HL-60/S4 treated with phorbol 12-myristate 13-acetate at 8.2 ng/mL for 4 days and 3 days (cell line): Measurements from ENCODE around the gene APBB2.

Source experiments
- in situ Hi-C: fragments of 300-500 bp; cut with MboI; formaldehyde crosslinking; loops from 2 replicates; pipeline ENCODE4 v1.15.0; 2022; ENCODE audit warnings: low sequenced_read_pairs

APBB2 gene

GRCh38 chr4:41196633-41197332 lies 17.6 kb downstream of the APBB2 start:
- in situ Hi-C loops, result no loop called here

GRCh38 chr4:41192136-41192535 lies 22.2 kb downstream of the APBB2 start:
- in situ Hi-C loops, result no loop called here

- in situ Hi-C loops, result no loop called here
Observed at GRCh38 chr4:41189666-41190065, 24.7 kb downstream of the APBB2 start.

DNA sequence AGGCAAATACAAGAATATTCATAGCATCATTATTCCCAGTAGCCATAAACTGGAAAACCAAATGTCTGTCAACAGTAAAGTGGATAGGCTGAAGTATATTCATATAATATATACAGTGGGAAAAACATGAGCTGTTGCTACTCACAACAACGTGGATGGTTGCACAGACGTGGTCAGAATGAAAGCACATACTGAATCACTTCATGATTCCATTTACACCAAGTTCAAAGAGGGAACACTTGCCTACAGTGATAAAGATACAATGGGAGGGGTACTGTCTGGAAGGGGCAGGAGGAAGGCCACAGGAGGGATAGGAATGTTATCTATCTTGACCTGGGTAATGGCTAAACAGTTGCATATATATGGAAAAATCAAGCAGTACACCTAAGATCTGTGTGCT lies 25.3 kb downstream of the APBB2 start:
- in situ Hi-C loops, result no loop called here

DNA sequence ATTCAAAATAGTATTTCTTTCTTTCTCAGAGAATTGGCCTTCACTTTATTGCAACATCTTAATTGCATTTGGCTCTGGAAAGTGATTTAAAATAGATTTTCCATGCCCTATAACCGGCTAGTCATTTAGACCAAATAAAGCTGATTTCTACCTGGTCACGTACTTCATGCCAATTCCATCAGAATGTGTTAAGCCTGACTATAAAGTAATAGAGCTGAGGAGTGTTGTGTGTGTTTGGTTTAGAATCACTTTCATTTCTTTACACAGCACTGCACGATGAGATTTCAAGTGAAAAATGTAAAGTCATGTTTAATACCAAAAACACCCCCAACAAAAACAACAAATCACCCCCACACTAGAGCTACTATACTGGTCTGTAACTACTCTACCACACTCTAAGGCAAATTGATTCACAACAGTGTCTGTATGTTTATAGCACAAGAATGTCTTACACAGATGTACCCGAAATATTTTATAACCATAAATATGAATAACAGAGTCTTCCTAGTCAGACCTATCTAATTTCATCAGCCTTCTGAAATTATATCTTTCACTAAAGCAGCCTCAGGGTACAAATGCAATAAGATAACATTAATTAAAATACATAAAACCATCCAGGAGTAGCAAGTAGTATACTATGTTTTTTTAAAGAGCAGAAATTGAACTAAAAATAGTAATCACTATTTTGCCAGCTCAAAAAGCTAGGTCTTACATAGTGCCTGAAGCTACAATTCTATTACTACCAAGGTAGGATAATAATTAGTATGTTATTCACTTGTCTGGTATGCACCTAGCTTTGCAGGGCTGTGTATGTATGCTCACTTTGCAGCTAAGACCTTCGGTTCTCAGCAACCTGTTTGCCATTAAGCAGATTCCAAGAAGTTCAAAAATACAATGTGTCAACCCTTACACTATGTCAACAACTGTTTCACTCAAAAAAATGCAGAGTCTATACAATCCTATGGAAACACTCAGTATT lies 28.4 kb downstream of the APBB2 start:
- in situ Hi-C loops, result no loop called here

DNA sequence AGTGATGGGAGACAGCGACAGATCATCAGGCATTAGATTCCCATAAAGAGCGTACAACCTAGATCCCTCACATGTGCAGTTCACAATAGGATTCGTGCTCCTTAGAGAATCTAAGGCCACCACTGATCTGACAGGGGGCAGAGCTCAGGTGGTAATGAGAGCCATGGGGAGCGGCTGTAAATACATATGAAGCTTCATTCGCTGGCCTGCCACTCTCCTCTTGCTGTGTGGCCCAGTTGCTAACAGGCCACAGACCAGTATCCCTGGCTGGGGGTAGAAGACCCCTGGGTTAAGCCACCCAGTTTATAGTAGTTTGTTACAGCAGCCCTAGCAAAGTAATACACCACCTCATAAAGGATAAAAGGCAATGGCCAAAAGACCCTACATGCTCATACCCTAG lies 30.3 kb downstream of the APBB2 start:
- in situ Hi-C loops, result no loop called here

DNA sequence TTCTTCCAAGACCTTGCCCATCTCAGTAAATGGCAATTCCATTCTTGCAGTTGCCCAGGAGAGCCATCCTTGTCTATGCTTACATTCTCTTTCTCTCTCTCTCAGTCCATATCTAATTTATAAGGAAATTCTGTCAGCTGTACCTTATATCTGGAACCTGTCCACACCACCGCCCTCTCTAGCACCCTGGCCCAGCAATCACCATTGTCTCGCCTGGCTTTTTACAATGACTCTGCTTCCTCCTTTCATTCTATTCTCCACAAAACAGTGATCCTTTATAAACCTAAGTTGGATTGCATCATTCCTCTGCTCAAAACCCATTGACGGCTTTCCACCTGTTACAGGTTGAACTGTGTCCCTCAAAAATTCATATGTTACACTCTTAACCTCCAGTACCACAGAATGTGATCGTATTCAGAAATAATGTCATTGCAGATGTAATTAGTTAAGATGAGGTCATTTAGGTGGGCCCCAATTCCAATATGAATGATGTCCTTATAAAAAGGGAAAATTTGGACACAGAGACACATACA lies 31.3 kb downstream of the APBB2 start:
- in situ Hi-C loops, result no loop called here

GRCh38 chr4:41181037-41181436 lies 33.3 kb downstream of the APBB2 start:
- in situ Hi-C loops, result no loop called here

GRCh38 chr4:41179498-41180195 lies 34.7 kb downstream of the APBB2 start:
- in situ Hi-C loops, result no loop called here

GRCh38 chr4:41178372-41179370 lies 35.7 kb downstream of the APBB2 start:
- in situ Hi-C loops, result no loop called here

GRCh38 chr4:41177016-41177415 lies 37.3 kb downstream of the APBB2 start:
- in situ Hi-C loops, result no loop called here

DNA sequence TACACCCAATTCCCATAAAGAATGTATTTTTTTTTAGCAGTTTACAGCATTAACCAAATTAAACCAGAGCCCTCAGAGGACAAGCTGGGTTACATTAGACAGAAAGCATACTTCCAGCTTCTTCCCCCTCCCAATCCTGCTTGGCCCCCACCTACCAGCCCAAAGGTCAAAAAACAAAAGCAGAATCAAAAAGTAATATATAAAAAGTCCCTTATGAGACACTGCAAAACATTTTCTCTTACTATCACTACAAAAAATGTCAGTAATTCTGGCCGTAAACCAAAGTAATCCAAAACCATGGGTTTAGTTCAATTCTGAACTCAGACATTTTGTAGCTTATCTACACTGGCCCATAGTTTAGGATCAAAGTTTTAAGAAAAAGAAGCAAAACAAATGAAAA lies 38.0 kb downstream of the APBB2 start:
- in situ Hi-C loops, result no loop called here

GRCh38 chr4:41175794-41176193 lies 38.5 kb downstream of the APBB2 start:
- in situ Hi-C loops, result no loop called here

GRCh38 chr4:41174444-41174843 lies 39.9 kb downstream of the APBB2 start:
- in situ Hi-C loops, result no loop called here

DNA sequence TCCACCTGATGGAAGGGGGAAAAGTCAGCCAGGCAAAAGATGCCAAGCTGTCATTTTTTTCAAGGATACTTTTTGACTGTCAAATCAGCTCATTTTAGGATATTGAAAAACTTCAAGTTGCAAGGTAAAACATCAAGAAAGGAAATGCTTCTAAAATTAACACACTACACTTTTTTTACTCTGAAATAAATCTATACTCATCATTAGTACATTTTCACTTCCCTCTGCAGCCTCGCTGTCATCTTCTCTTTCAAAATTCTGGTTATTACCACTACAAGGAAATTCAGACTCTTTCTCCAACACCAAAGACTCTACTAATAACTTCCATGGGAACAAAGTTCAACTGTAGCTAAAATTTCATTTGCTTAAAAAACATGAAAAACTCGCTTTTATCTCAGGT lies 41.6 kb downstream of the APBB2 start:
- in situ Hi-C loops, result no loop called here

- in situ Hi-C loops, result no loop called here
Observed at GRCh38 chr4:41169256-41169800, 45.0 kb downstream of the APBB2 start.

DNA sequence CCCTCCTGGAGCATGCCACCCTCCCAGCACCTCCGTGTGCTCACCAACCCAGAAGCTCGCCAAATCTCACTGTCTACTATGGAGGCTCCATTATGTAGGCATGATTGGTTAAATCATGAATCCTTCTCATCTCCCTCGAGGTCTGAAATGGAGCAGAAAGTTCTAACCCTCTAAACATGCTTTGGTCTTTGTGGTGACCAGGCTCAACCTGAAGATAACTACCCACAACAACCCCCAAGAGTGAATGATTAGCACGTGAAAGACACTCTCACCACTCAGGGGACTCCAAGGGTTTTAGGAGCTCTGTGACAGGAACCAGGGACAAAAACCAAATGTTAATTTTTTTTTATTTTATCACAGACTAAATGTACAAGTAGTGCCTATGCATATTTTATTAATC lies 47.2 kb downstream of the APBB2 start:
- in situ Hi-C loops, result no loop called here

- in situ Hi-C loops, result no loop called here
Observed at GRCh38 chr4:41164405-41164804, 49.9 kb downstream of the APBB2 start.

GRCh38 chr4:41161355-41161754 lies 53.0 kb downstream of the APBB2 start:
- in situ Hi-C loops, result no loop called here

GRCh38 chr4:41160856-41161255 lies 53.5 kb downstream of the APBB2 start:
- in situ Hi-C loops, result no loop called here
